ENCODE results near the gene TEX2. TPM values are rescaled to one million over a fixed set of nuclear protein-coding genes. Genes with fewer than 3 reads are reported as not detected.

Gene TEX2
- total and polyA plus RNA-seq, 2 of the 13 experiments (the other 11 are each of a cell fraction or from before 2014, with no cell fraction given) = 21.4 to 37.7 TPM

- TF ChIP-seq ZNF138 (CRISPR knock-in tag; IDR thresholded peaks at IDR 0.05; ENCODE audit: low read depth) (0 out of 2 replicates have a peak, but pooled peaks have one; percentile 33), SIX4 (CRISPR knock-in tag; IDR thresholded peaks at IDR 0.05) (no peak), ZMYM4 (CRISPR knock-in tag; IDR thresholded peaks at IDR 0.05) (peak; percentile 75), ATF7-NPFF (CRISPR knock-in tag; IDR thresholded peaks at IDR 0.05; ENCODE audit: low read depth) (peak; percentile 36; the same call in 1 of the 2 replicates), RXRB (CRISPR knock-in tag; IDR thresholded peaks at IDR 0.05; ENCODE audit: borderline replicate concordance) (peak; percentile 38; the same call in 1 of the 2 replicates), ZNF256 (CRISPR knock-in tag; conservative IDR thresholded peaks at IDR 0.05) (no peak), ZHX1 (CRISPR knock-in tag; IDR thresholded peaks at IDR 0.05; ENCODE audit: low read depth) (no peak), NFE2L1 (CRISPR knock-in tag; IDR thresholded peaks at IDR 0.05; ENCODE audit: borderline replicate concordance) (no peak), ZNF670 (CRISPR knock-in tag; IDR thresholded peaks at IDR 0.05; ENCODE audit: borderline replicate concordance) (no peak; the same call in 1 of the 2 replicates), MED13 (CRISPR knock-in tag; IDR thresholded peaks at IDR 0.05) (peak; percentile 48; the same call in 1 of the 2 replicates), PHF5A (CRISPR knock-in tag; IDR thresholded peaks at IDR 0.05; ENCODE audit: low read depth, unreplicated experiment) (peak; percentile 65), EHMT2 (IDR thresholded peaks at IDR 0.05; ENCODE audit: borderline replicate concordance, low read depth, low read length) (no peak), MLLT10 (CRISPR knock-in tag; IDR thresholded peaks at IDR 0.05) (no peak), CBX2 (IDR thresholded peaks at IDR 0.05; ENCODE audit: low read depth, low read length) (no peak), CBX2 (CRISPR knock-in tag; IDR thresholded peaks at IDR 0.05; ENCODE audit: low read depth) (no peak)
- TF ChIP-seq, protein P1, sequence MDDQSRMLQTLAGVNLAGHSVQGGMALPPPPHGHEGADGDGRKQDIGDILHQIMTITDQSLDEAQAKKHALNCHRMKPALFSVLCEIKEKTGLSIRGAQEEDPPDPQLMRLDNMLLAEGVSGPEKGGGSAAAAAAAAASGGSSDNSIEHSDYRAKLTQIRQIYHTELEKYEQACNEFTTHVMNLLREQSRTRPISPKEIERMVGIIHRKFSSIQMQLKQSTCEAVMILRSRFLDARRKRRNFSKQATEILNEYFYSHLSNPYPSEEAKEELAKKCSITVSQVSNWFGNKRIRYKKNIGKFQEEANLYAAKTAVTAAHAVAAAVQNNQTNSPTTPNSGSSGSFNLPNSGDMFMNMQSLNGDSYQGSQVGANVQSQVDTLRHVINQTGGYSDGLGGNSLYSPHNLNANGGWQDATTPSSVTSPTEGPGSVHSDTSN (CRISPR knock-in tag; IDR thresholded peaks at IDR 0.05; ENCODE audit: borderline replicate concordance) = no peak
- TF ChIP-seq, protein P2, sequence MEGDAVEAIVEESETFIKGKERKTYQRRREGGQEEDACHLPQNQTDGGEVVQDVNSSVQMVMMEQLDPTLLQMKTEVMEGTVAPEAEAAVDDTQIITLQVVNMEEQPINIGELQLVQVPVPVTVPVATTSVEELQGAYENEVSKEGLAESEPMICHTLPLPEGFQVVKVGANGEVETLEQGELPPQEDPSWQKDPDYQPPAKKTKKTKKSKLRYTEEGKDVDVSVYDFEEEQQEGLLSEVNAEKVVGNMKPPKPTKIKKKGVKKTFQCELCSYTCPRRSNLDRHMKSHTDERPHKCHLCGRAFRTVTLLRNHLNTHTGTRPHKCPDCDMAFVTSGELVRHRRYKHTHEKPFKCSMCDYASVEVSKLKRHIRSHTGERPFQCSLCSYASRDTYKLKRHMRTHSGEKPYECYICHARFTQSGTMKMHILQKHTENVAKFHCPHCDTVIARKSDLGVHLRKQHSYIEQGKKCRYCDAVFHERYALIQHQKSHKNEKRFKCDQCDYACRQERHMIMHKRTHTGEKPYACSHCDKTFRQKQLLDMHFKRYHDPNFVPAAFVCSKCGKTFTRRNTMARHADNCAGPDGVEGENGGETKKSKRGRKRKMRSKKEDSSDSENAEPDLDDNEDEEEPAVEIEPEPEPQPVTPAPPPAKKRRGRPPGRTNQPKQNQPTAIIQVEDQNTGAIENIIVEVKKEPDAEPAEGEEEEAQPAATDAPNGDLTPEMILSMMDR (CRISPR knock-in tag; IDR thresholded peaks at IDR 0.05) = no peak
- TF ChIP-seq, protein P3, sequence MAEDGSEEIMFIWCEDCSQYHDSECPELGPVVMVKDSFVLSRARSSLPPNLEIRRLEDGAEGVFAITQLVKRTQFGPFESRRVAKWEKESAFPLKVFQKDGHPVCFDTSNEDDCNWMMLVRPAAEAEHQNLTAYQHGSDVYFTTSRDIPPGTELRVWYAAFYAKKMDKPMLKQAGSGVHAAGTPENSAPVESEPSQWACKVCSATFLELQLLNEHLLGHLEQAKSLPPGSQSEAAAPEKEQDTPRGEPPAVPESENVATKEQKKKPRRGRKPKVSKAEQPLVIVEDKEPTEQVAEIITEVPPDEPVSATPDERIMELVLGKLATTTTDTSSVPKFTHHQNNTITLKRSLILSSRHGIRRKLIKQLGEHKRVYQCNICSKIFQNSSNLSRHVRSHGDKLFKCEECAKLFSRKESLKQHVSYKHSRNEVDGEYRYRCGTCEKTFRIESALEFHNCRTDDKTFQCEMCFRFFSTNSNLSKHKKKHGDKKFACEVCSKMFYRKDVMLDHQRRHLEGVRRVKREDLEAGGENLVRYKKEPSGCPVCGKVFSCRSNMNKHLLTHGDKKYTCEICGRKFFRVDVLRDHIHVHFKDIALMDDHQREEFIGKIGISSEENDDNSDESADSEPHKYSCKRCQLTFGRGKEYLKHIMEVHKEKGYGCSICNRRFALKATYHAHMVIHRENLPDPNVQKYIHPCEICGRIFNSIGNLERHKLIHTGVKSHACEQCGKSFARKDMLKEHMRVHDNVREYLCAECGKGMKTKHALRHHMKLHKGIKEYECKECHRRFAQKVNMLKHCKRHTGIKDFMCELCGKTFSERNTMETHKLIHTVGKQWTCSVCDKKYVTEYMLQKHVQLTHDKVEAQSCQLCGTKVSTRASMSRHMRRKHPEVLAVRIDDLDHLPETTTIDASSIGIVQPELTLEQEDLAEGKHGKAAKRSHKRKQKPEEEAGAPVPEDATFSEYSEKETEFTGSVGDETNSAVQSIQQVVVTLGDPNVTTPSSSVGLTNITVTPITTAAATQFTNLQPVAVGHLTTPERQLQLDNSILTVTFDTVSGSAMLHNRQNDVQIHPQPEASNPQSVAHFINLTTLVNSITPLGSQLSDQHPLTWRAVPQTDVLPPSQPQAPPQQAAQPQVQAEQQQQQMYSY (CRISPR knock-in tag; IDR thresholded peaks at IDR 0.05) = no peak
Measured at GRCh38 chr17:64263000-64263766, at the start of gene TEX2 (continued).

Data from HepG2 (cell line).